IPS-18c (cell line): ENCODE results near the gene BMP7.

ENCODE experiments used
- H3K4me3 ChIP-seq: 2 replicates; pipeline ENCODE4 v1.7.0; 2013; ENCODE audit warnings: low read depth, mild to moderate bottlenecking, low read length, moderate library complexity; ENCODE audit not compliant: insufficient read depth
- H3K9me3 ChIP-seq: one replicate; pipeline ENCODE4 v1.6.1; 2013; ENCODE audit warnings: mild to moderate bottlenecking, low read length, moderate library complexity; ENCODE audit not compliant: control insufficient read depth, insufficient read depth

BMP7 gene

GRCh38 chr20:57225197-57225733, 41.2 kb downstream of the BMP7 start:
- no peaks in the 10 kb centered on the region for H3K9me3 ChIP-seq
- no peak overlapping the region for H3K4me3 ChIP-seq

DNA sequence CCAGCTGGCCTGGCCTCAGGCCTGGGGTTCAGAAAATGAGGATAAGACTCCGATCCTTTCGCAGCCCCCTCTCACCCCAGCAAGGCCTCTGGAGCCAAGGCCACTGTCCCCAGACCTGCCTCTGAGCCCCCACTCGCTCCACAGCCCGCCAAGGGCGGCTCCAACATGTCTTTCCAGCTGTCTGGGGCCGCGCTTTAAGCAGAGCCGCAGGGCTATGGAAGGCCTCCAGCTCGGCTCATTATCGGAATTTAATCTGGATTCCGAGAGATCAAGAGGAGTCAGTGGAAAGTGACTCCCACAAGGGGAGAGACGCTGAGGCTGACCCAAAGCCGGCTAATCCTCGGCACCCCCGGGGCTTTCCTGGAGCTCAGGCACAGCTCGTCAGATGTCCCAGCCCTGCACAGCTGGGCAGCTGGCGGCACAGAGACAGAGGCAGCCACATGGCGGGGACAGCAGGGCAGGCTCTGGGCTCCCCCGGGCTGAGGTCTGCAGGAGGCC, 41.8 kb downstream of the BMP7 start:
- Histone ChIP-seq H3K4me3 (no peak overlapping the region), H3K9me3 (no peaks in the 10 kb centered on the region)

DNA sequence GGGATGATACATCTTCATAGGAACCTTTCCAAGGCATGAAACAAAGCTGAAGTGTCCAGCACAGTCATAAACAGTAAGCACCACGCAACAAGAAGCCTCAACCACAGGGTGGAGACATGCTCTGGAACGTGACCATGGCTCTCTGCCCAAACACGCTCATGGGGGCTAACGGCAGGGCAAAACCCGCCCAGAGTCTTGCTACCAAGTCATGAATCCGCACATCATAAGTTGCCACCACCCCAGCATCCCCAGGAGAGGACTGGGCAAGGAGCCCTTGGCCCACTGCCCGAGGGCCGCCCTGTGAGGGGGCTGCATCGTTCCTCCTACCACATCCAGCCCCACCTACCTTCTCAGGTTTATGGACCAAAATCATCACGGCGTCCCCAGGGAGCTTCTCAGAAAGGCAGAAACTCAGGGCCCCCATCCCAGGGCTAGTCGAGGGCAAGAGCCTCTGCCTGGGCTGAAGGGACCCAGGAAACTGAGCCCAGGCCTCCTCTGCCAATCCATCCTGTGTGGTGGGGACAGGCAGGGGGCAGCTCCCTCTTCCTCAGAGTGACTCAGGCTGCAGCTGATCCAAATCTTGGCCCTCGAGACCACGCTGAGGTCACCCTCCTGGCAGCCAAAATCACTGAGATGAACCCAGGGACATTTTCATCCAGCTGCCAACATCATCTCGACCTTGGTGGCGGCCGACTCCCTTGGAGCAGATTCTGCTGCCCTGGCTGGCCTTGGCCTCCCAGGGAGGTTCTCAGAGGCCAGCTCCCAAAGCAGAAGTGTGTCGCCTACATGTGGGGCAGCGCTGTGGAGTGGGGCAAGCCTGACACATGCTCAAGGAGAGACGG, 42.6 kb downstream of the BMP7 start:
- H3K9me3 ChIP-seq, result no peaks in the 10 kb centered on the region

GRCh38 chr20:57222631-57222950, 43.9 kb downstream of the BMP7 start:
- Histone ChIP-seq H3K4me3 (no peak overlapping the region), H3K9me3 (no peaks in the 10 kb centered on the region)

More for the DNA sequence above, 42.6 kb downstream of the BMP7 start:
- H3K4me3 ChIP-seq, result no peak overlapping the region

DNA sequence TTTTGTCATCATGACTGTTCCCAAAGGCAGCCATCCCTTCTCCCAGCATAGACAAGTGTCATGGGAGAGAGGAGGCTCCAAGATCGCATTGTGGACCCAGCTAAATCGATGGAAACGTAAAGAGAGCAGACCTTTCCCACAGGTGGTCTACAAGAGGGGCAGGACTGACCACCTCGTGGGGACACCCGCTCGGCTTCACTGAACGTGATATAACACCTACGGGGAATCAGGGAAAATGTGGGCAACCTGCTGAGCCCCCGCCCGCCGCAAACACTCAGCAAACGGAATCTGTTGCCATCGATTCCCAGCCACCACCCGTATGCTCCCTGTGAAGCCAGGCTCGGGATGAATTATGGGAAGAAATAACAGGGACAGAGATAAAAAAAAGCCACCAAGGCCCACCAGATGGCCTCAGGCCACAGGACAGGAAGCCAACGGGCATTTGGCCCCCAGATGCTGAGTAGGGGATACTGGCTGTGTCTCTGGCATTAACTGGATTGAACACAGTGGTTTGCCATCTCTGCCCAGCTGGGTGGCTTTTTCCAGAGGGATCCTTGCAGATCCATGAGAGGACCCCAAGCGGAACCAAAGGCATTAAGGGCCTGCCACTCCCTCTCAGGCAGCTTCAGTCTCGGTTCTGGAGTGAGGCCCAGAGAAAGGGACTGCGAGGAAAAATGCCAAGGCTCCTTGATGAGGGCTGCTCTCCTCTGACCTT, 44.4 kb downstream of the BMP7 start:
- Histone ChIP-seq H3K9me3 (no peaks in the 10 kb centered on the region), H3K4me3 (no peak overlapping the region)

DNA sequence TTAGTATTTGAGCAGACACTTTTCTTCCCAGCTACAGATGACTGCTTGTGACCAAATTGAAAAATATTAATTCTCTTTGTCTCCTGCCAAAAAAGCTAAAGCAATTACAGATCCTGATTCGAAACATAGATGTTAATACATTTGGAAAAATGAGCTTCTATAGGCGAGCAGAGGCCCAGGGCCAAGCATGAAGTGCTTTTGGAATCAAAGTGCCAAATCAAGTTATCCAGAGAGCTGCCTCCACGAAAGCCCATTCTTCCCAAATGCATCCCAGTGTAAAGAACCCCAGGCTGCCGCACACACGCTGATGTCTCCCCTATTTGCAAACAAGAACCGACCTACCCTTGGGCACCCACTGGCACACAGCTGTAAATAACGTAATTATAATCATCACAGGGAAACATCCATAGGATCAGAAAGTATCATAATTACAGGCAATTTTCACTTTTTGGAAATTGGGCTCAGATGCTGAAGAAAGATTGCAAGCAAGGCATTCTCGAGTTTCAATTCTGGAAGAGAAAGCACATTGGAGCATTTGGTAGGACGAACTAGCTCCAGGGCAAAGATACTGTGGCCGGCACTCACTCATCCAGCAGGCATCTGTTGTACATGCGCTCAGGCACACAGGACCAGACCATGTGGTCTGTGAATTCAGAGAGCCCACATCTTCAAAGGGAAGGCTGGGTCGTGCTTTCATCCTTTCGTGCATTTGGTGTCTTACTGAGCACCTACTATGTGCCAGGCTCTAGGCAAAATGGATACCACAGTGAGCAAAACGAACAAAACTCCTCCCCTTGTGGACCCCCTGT, 45.9 kb downstream of the BMP7 start:
- no peaks in the 10 kb centered on the region for H3K9me3 ChIP-seq
- H3K4me3 ChIP-seq, result no peak overlapping the region

GRCh38 chr20:57219071-57219677, 47.3 kb downstream of the BMP7 start:
- H3K9me3 ChIP-seq, result no peaks in the 10 kb centered on the region
- H3K4me3 ChIP-seq, result no peak overlapping the region

DNA sequence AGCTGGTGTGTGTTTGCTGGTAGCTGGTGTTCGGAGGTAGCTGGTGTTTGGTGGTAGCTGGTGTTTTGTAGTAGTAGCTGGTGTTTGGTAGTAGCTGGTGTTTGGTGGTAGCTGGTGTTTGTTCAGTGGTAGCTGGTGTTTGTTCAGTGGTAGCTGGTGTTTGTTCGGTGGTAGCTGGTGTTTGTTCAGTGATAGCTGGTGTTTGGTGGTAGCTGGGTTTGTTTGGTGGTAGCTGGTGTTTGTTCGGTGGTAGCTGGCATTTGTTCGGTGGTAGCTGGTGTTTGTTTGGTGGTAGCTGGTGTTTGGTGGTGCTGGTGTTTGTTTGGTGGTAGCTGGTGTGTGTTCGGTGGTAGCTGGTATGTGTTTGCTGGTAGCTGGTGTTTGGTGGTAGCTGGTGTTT, 48.0 kb downstream of the BMP7 start:
- H3K4me3 ChIP-seq, result no peak overlapping the region
- no peaks in the 10 kb centered on the region for H3K9me3 ChIP-seq

DNA sequence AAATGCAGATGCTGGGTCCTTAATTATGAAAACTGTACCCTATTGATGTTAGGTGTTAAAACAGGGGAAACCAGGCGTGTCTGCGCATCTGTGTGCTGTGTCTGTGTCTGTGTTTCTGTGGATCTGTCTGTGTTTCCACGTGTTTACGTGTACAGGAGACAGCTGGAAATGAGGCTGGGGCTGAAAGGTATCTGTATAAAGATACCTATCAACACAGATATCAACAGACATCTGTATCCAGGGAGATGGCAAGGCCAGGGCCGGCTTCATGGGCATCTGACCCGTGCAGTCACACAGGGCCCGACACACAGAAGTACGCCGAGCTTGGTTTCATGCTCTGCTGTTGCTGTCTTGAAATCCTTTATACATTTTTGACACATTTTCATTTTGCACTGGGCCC, 48.6 kb downstream of the BMP7 start:
- no peak overlapping the region for H3K4me3 ChIP-seq
- H3K9me3 ChIP-seq, result no peaks in the 10 kb centered on the region

DNA sequence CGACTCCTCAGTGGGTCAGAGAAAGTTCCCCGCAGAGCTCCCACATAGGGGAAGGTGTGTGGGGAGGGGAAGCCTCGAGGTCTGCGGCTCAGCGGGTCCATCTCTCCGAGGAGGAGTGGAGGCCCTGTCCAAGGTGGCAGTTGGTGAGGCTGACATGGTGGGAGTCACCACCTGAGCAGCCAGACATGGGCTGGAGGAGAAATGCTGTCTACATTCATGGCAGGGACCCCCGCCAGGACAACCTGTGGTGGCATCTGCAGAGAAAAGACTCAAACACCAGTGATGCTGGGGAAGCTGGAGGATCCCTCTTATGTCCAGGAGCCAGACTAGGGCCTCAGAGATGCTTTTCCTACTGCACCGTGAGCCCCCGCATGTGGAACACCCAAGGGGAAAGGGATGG, 49.8 kb downstream of the BMP7 start:
- no peak overlapping the region for H3K4me3 ChIP-seq
- H3K9me3 ChIP-seq, result no peaks in the 10 kb centered on the region

DNA sequence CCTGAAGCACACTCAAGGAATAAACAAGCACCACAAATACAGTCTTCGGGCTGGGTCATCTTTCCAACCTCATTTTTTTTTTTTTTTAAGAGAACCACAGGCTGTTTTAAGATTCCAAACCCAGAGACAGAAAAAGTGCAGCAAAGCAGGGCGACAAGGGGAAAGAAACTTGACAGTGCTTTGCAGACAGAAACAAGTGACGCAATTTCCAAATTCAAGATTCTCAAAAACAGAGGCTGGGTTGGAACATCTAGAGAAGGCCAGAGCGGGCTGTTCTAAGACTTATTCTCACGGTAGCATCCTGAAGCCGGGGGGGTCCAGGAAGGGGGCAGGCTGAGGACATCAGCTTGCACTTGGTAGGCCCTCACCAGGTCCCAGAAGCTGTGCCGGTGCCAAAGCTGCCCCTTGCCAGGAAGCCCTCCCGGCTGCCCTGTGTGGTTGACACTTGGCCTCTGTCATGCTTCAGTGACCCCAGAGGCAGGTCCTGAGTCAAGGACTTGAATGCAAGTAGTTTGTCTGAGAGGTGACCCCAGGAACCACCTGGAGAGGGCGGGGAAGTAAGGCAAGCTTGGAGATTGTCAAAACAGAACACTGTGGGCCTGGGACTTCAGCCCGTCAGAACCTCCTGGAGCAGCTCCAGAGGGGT, 50.5 kb downstream of the BMP7 start:
- Histone ChIP-seq H3K4me3 (no peak overlapping the region), H3K9me3 (no peaks in the 10 kb centered on the region)

GRCh38 chr20:57215426-57215825, 51.0 kb downstream of the BMP7 start:
- H3K4me3 ChIP-seq, result no peak overlapping the region
- no peaks in the 10 kb centered on the region for H3K9me3 ChIP-seq

DNA sequence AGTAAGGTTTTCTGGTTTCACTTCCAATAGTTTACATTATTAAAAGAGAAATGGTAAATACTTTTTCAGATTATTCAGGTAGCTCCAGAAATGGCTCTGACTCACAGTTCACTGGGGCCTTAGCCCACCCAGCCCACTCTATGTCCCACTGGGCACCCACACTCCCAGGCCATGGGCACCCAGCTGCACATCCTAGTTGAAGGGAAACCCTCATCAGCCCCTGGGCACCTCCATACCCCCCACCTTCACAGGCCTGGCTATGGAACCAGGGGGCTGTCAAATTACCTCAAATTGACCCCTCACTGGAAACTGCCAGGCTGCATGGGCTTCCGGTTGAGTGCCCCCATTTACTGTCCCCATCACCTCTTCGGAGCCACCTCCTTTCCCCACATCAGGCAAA, 51.5 kb downstream of the BMP7 start:
- no peaks in the 10 kb centered on the region for H3K9me3 ChIP-seq
- no peak overlapping the region for H3K4me3 ChIP-seq

- Histone ChIP-seq H3K9me3 (no peaks in the 10 kb centered on the region), H3K4me3 (no peak overlapping the region)
Observed at GRCh38 chr20:57214427-57214826, 52.0 kb downstream of the BMP7 start.

DNA sequence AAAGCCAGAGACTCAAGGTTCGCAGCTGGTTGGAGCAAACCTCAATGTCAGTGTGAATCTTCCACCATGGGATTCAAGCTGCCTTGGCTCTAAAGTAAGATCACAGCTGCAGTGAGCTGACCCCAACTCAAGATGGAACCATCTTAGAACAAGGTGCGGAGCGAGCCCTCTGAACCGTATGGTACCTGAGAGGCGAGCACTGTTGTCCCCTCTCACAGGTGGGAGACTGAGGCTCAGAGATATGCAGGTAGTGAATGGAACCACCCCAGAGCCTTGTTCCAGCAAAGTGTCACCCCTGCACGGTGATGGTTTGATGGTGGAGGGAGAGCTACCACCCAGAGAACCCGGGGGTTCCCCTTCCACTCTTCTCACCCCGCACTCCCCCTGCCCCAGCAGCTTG, 52.5 kb downstream of the BMP7 start:
- no peak overlapping the region for H3K4me3 ChIP-seq
- no peaks in the 10 kb centered on the region for H3K9me3 ChIP-seq

DNA sequence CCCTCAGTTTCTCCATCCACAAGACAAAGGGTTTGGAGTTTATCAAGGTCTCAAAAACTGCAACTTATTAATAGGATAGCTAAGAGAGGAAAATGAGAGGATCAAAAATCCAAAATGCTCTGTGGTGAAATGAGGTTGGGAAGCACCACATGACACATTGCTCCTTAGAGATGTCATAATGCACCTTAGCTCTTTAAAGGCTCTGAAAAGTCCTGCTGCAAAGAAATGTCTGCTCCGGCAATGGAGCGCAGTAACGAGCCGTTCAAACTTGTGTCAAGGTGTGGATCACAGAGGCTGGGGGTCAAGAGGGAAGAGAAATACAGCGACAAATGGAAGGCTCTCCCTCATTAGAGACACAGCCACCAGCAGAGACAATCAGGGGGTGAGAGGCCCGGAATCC, 53.1 kb downstream of the BMP7 start:
- no peaks in the 10 kb centered on the region for H3K9me3 ChIP-seq
- H3K4me3 ChIP-seq, result no peak overlapping the region
